GM19025 (cell line): ENCODE results near the gene ARHGAP28.

ENCODE experiments used
- ATAC-seq: cut with Tn5 transposase; IDR thresholded peaks from one replicate; pipeline ENCODE4 v1.9.1; 2021; ENCODE audit warnings: mild to moderate bottlenecking, low read depth, moderate library complexity; ENCODE audit not compliant: unreplicated experiment

ARHGAP28 gene

DNA sequence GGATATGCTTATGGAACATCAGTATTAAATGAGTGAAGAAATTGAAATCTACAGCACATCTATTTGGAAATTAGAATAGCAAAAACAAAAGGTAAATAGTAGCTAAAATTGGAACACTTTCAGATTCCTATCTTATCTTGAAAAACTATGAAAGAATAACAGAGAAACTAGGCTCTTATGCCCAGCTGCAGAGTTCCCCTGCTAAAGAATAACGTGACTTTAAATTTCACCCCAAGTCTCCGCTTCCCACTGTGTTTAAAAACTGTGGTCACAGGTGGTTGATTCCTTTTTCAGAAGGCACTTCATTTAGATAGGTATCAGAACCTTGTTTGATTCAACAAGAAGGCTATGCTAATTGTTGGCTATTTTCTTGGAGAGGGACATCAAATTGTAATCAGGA, 30.1 kb downstream of the ARHGAP28 start:
- ATAC-seq: no peak

GRCh38 chr18:6763524-6763923, 34.0 kb downstream of the ARHGAP28 start:
- ATAC-seq: no peak

GRCh38 chr18:6764382-6764781, 34.9 kb downstream of the ARHGAP28 start:
- no peak for ATAC-seq

- no peak for ATAC-seq
Measured at GRCh38 chr18:6773777-6774176, 44.3 kb downstream of the ARHGAP28 start.

GRCh38 chr18:6775237-6775636, 45.7 kb downstream of the ARHGAP28 start:
- ATAC-seq: no peak

GRCh38 chr18:6775702-6776101, 46.2 kb downstream of the ARHGAP28 start:
- ATAC-seq: no peak

DNA sequence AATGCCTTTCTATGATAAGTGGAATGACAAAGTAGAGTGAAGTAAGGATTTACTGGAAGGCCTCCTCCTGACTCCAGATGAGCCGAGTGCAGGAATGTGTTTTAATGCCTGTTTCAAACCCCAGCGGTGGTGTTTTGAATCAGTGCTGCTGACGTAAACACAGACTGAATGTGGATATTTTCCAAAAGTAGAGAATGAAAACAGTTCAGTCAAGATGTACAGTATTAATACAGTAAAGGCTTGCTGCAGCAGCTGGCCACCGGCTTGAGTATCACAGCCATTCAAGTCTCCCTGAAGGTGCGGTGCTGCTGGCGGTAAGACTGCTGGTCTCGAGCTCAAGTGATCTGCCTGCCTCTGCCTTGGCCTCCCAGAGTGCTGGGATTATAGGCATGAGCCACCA, 46.7 kb downstream of the ARHGAP28 start:
- no peak for ATAC-seq

GRCh38 chr18:6777509-6777908, 48.0 kb downstream of the ARHGAP28 start:
- ATAC-seq: no peak

DNA sequence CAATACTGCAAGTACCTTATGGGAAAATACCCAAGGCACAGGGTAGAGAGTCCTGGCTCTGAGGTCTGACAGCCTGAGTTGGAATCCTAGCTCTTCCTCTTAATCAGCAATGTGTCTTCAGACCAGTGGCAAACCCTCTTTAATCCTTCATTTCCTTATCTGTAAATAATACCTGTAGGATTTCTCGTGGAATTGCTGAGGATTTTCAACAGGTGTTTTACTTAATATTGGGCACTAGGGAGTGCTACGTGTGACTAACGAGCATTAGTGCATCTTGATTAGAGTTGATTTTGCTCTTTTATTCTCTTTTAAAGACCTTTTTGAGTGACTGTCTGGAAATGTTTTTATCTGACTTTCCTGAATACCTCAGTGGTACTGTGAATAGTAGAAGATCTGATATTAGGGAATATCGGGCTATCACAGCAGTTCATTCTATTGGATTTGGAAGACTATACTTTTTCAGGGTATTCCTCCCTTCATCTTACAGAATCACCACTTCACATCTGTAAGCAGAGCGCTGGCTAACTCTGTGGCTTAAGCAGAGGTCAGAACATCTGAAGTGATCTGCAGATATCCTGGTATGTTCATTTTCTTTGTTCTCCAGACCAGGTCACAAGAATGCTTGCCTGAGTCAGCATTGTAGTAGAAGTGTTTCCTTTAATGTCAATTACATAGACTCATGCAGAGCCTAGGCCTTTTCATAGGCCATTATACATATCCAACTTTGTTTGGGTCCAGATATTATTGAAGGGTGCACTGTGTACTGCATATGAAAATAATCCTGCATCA, 49.1 kb downstream of the ARHGAP28 start:
- ATAC-seq: no peak

- no peak for ATAC-seq
Measured at GRCh38 chr18:6781142-6781714, 51.7 kb downstream of the ARHGAP28 start.

GRCh38 chr18:6781796-6782195, 52.3 kb downstream of the ARHGAP28 start:
- ATAC-seq: no peak

DNA sequence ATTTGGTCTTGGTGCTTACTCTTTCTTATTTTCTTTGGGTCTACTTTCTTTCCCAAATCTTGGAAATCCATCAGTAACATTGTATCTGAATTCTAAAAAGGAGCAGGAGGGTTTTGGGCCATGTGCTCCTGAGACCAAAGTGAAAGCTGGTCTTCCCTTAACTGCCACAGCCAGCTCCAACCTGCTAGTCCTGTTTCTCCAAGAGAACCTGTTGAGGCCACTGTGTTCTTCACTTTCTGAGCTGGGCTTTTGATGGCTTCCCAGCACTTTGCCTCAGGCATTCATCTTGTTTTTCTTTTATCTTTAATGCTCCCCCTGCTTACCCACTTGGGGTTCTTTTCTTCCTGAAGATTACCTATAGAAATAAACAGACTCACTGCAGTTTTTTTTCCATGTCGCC, 53.3 kb downstream of the ARHGAP28 start:
- no peak for ATAC-seq

DNA sequence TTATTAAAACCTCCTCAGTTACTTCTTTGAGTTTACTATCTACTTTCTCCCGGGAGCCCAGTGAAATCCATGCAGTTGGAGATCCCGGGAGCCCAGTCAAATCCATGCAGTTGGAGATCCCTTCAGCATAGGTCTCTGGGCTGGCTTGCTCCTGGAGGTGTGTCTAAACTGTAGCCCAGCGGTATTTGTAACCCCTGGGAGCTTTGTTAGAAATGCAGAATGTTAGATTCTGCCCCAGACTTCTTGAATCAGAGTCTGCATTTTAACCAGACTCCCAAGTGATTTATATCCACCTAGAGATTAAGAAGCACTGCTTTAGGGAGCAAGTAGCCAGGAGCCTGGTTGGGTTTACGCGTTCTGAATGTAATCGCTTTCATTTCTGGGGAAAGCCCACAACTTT, 54.5 kb downstream of the ARHGAP28 start:
- ATAC-seq: no peak

- ATAC-seq: no peak
Measured at GRCh38 chr18:6785001-6785400, 55.5 kb downstream of the ARHGAP28 start.

DNA sequence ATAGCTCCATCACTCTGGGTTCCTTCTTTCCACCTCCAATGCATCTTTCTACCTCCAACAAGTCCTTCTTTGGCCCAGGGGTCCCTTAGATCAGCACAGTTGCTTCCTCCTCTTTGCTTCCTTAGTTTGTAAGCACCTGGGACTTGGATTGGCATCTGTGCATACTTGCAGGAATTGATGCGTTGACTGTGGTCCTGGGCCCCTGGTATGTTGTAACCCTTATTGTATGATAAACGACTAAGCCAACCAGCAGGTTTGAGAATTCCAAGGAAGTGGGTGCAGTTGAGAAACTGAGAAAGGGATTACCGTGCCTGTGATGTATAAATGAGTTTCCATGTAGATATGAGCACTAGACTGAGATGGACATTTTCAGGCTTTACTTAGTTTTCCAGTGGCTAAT, 55.9 kb downstream of the ARHGAP28 start:
- ATAC-seq: no peak

GRCh38 chr18:6792391-6792790, 62.9 kb downstream of the ARHGAP28 start:
- no peak for ATAC-seq

GRCh38 chr18:6793455-6793854, 63.9 kb downstream of the ARHGAP28 start:
- ATAC-seq: no peak

GRCh38 chr18:6793986-6794385, 64.5 kb downstream of the ARHGAP28 start:
- ATAC-seq: no peak

GRCh38 chr18:6795307-6795706, 65.8 kb downstream of the ARHGAP28 start:
- no peak for ATAC-seq

- no peak for ATAC-seq
Measured at GRCh38 chr18:6796511-6796910, 67.0 kb downstream of the ARHGAP28 start.

GRCh38 chr18:6797171-6797570, 67.7 kb downstream of the ARHGAP28 start:
- no peak for ATAC-seq

DNA sequence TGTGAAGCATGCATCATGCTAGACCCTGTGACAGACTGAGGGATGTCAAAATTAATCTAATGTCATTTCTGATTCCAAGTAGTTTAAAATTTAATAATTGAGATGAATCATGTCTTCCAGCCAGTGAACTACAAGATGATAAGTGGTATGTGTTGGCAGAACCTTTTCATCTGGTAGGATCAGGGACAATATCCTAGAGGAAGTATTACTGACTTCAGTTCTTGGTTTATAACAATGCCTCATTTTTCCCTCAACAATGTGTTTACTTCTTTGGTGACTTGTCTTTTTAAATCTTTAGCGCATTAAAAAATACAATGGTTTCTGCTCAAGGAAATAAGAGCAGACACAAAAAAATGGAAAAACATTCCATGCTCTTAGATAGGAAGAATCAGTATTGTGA, 69.4 kb downstream of the ARHGAP28 start:
- ATAC-seq: no peak
